Ramos (cell line): ENCODE results near the gene ZDHHC14.

Experiments
- in situ Hi-C: fragments of 300-500 bp; cut with MboI; formaldehyde crosslinking; loops from one replicate; pipeline ENCODE4 v1.14.3; 2022; ENCODE audit warnings: low sequenced_read_pairs; ENCODE audit not compliant: unreplicated experiment

Gene ZDHHC14

GRCh38 chr6:157602521-157603295 lies 221.7 kb downstream of the ZDHHC14 start:
- in situ Hi-C loops, result no loop called here

GRCh38 chr6:157603314-157603940 lies 222.4 kb downstream of the ZDHHC14 start:
- in situ Hi-C loops, result no loop called here

GRCh38 chr6:157603971-157604370 lies 223.0 kb downstream of the ZDHHC14 start:
- in situ Hi-C loops, result no loop called here

GRCh38 chr6:157604816-157605215 lies 223.8 kb downstream of the ZDHHC14 start:
- in situ Hi-C loops, result no loop called here

- in situ Hi-C loops, result no loop called here
Observed at GRCh38 chr6:157605484-157605883, 224.5 kb downstream of the ZDHHC14 start.

- in situ Hi-C loops, result no loop called here
Observed at GRCh38 chr6:157606516-157606915, 225.5 kb downstream of the ZDHHC14 start.

- in situ Hi-C loops, result no loop called here
Observed at GRCh38 chr6:157607317-157608109, 226.5 kb downstream of the ZDHHC14 start.

- in situ Hi-C loops, result no loop called here
Observed at GRCh38 chr6:157608221-157609075, 227.5 kb downstream of the ZDHHC14 start.

- in situ Hi-C loops, result no loop called here
Observed at GRCh38 chr6:157609117-157609516, 228.1 kb downstream of the ZDHHC14 start.

- in situ Hi-C loops, result no loop called here
Observed at GRCh38 chr6:157609556-157609955, 228.6 kb downstream of the ZDHHC14 start.

- in situ Hi-C loops, result no loop called here
Observed at GRCh38 chr6:157610451-157610999, 229.5 kb downstream of the ZDHHC14 start.

- in situ Hi-C loops, result no loop called here
Observed at GRCh38 chr6:157611406-157611805, 230.4 kb downstream of the ZDHHC14 start.

GRCh38 chr6:157613011-157613522 lies 232.1 kb downstream of the ZDHHC14 start:
- in situ Hi-C loops, result no loop called here

GRCh38 chr6:157614026-157614568 lies 233.1 kb downstream of the ZDHHC14 start:
- in situ Hi-C loops, result no loop called here

GRCh38 chr6:157615420-157615769 lies 234.4 kb downstream of the ZDHHC14 start:
- in situ Hi-C loops, result no loop called here

GRCh38 chr6:157615951-157616350 lies 235.0 kb downstream of the ZDHHC14 start:
- in situ Hi-C loops, result no loop called here

GRCh38 chr6:157620944-157621343 lies 240.0 kb downstream of the ZDHHC14 start:
- in situ Hi-C loops, result no loop called here

- in situ Hi-C loops, result no loop called here
Observed at GRCh38 chr6:157621406-157621805, 240.4 kb downstream of the ZDHHC14 start.

- in situ Hi-C loops, result no loop called here
Observed at GRCh38 chr6:157622427-157622826, 241.4 kb downstream of the ZDHHC14 start.
